ENCODE measurements around the gene ZNF789.
"Not testable (repeated sequence)": the region's sequence is repeated elsewhere in the genome, so short reads cannot be mapped to it uniquely, and the experiment has no call there.

ZNF789 gene

DNA sequence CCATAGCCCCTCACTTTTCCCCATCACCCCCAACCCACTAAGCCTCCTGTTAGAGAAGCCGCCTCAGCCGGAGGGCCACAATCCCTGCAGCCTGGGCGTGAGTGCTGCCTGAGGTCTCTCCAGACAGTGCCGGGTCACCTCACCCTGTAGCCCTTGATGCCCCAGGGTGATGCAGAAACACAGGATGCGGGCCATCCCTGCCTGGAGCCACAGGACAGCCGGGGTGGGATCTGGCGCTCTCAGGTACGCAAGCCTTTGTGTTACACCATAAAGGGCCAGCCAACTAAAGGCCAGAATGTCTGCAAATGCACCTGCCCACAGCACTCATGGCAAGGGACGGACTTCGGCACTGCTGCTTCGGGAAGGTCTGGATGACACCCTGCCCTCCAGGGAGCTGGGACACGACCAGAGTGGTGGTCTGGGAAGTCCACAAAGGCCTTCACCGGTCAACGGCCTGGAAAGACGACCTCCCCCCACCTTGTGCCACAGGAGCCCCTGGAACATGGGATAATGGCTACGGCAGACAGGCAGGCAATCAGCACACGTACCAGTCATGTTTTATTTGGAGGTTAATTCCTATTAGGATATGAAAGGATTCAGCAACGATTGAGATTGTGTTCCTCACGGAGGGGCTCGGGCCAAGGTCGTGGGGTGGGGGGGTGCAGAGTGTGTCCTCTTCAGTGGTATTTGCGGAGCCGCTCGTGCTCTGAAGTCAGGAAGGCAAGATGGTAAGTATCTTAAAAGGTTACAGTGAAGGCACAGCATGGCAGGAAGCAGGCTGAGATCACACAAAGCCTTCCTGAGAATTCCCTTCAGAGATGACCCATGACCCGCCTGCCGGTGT, 14.8 kb upstream of the ZNF789 start:
- DNase-seq, result no peak

DNA sequence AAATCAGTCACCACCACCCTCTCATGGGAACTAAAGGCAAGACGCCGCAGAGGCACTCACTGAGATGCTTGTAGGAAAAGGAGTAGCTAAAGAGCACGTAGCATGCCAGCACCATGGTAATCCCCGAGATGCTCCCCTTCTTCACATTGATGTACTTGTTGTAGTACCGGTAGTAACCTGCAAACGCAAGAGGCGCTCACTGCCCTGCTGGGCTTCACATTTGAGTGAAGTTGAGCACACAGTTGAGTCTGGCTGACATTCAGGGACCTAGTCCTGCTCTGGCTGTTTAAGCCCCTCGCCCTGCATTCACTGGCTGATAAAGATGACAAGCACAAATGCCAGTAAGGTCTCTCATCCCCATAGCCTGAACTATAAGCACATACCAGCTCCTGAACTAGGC, 13.6 kb upstream of the ZNF789 start:
- no peak for DNase-seq

DNA sequence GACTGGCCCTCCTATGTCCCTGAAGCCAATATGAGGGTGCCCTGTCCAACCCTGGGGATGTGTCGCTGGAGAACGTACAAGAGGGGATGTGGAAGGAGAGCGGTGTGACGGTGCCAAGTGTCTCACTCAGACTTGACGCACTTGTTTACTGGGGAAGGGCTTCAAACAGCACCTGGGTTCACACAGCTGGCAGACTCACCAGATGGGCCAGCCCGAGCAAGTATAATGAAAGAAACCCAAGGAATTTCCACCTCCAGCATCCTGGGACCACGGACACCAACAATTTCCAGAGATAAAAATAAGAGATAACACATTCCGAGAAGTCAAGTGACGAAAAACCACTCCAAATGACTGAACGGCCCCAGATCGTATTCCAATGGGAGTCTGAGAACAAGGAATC, 12.0 kb upstream of the ZNF789 start:
- DNase-seq, result no peak

DNA sequence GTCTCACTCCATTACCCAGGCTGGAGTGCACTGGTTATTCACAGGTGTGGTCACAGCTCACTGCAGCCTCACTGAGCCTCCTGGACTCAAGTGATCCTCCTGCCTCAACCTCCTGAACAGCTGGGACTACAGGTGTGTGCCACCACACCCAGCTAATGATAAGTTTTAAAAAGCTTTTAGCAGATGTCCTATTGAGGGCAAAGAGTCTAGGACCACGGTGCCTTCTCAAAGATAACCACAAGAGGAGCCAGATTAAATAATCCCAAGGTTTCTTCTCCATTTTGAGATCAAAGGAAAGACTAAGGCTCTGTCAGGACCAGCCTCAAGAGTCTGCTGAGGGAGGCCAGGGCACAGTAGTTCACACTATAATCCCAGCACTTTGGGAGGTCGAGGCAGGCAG, 11.5 kb upstream of the ZNF789 start:
- no peak for DNase-seq

DNA sequence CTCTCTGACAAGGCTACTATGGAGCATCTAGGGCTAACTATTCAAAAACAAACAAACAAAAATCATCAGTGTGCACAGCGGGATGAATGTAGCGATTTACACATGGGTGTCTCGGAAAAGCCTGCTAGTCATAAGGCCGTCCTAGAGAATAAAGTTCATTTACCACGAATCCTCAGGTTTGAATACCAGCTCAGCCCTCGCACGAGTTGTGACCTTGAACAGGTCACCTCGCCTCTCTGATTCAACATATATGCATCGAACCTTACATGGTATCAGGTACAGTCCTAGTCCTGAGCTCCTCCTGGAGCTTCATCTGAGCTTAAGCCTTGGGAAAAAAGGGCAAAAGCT, 7.3 kb upstream of the ZNF789 start:
- DNase-seq, result no peak

DNA sequence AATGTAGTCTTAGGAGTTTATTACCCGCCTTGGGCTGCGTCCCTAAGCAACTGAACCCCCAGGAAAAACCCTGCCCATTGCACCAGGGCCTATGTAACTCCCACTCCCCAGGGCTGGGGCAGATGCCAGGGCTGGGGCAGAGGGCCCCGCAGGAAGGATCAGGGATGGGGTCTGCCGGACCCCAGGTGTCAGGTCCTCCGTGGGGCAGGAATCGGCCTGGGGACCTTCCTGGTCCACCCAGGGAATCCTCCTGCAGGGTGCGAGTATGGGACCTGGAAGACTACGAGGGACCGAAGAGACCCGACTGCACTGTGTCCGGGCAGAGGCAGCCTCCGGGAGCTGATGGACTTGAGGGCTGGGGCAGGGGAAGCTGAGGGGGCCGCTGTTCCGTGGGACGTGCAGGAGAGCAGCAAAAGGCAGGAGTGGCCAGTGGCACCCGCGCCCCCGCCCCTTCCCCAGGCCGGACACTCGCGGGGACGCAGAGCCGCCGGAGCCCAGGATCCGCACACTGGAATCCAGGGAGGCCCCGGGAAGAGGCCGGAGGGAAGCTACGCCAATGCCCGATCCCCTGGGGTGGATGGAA, 4.3 kb upstream of the ZNF789 start:
- no peak for DNase-seq

DNA sequence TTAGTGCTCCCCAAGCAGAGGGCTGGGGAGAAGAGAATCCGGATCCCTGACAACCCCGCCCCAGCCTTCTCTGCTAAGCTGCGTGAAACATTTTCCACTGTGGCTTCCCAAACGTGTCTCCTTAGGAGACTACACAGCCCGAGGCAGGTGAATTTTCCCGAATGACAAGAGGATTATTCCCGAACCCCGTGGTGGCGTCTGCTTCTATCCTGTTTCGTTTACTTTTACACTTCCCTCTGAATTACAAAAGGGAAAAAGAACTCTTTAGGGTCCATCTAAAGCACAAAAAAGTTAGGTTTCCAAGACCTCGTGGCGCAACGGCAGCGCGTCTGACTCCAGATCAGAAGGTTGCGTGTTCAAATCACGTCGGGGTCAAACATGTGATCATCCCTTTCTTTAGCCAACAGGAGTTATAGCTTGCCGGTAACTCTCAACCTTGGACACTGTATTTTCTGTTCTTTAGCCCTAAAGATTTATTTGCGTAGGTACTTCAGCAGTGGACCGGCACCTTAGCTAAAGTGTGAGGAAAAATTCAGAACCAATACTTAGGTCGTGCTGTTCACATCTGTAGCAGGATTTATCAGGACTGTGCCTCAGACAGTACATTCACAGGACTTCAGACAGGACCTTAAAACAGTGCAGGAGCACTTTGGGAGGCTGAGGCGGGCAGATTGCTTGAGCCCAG, 3.2 kb upstream of the ZNF789 start:
- DNase-seq, result no peak

DNA sequence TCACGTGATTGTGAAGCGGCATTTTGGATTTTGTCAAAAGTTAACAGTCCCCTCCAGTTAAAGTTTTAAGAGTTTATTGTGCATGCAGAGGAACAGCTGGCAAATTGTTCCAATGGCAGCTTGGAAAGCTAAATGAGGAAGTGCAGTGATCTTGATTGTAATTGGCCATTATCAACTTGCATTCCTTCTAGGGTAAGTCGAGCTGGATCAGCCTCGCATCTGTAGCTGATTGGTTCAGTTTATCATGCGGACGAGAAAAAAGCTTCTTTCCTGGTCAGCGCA, 566 bp downstream of the ZNF789 start:
- DNase-seq, result no peak

DNA sequence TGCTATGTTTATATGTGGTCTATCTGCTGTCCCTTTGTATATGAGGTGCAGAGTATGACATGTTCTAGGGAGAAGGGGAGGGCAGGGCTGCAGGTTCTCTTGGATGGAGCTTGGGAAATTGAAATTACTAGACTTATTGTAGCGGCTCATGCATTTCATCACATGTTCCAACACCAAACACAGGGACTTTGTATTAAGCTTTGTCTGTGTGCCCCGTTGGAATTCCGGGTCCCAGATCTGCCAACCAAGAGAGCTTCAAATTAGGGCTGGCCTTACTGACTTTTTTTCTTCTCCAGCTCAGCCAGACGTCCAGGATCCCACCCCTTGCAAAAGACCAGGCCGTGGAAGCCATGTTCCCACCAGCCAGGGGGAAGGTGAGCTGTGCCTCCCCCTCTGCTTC, 3.4 kb downstream of the ZNF789 start:
- DNase-seq, result no peak

DNA sequence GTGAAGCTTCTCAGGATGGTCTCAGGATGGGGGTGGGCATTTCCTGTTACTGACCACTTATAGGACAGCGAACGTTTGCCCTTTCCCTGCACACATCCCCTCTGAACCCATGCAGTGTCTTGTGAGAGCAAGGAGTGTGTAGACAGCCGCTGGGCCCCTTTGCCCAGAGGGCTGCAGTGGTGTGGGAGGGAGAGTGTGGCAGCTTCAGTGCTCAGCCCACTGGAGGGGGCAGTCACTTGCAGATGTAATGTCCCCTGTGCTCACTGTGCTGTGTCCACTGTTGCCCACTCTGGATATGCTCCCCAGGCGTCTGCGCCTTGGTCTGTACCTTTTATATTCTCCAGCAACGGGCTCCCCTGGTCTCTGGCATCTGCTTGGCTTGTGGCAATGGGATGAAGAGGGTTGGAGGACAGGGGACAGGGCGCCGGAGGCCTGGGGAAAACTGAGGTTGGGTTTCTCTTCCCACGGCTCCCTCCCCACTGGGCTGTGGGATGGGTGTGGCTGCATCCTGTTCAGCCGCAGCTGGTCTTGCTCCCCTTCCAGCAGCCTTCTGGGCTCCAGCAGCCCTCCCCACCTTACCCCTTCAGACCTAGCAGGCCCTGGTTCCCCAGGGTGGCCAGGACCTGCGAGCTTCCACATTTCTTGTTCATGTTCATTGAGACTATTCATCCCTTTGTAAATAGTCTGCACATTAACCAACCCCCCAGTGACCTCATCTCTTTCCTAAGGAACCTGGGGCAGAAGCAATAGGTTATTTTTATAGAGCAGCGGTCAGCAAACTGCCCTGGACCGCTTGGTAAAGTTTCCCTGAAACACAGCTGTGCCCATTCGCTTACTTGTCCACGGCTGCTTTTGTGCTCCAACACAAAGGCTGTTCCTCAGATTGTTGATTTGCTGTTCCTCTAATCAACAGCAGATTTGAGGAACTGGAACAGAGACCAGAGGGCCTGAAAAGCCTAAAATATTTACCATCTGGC, 6.1 kb downstream of the ZNF789 start:
- DNase-seq, result no peak

DNA sequence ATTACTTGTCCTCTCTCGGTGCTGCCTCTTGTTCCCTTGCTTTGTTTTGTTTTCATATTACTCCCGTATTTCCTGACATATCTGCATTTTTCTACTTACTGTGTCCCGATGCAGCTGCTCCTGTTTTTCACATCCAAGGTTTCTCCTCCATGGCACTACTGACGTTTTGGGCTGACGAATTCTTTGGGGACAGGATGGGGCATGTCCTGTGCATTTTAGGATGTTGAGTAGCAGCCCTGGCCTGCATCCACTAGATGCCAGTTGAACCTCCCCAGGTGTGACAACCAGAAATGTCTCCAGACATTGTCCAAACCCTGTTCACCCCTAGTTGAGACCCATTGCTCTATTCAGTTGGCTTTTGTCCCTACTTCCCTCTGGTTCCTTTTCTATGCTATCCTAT, 12.4 kb downstream of the ZNF789 start:
- no peak for DNase-seq

DNA sequence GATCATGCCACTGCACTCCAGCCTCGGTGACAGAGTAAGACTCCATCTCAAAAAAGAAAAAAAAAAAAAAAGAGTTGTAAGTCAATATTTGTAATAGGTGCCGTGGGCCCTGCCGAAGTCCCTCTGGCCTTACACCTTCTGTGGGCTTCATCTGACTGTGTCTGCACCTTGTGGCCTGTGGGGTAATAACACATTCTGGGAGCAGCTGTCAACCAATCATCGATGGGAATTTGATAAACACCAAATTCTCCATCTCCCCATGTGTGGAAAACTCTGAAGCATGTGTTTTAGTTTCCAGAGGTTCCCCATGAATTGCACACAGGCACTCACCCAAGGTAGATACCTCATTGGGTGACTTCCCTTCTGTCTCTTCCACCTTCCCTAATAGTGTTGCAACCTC, 16.5 kb downstream of the ZNF789 start:
- DNase-seq, result no peak

DNA sequence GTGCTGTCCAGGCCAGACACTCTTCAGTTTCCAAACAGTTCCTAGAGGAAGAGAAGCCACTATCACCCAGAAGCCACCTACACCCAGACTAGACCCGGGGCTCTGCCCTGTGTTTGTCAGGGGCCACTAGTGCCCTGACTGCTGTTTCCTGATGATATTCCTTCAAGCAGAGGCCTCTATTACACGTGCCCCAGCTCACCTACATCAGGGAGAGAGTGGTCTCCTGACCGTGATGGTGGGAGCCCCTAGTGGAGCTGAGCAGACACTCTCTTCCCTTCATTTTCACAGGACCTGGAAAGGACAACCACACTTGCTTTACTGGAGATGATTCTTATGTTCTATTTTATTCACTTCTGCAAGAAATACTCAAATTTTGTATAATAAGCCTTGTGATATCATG, 18.2 kb downstream of the ZNF789 start:
- DNase-seq, result no peak

DNA sequence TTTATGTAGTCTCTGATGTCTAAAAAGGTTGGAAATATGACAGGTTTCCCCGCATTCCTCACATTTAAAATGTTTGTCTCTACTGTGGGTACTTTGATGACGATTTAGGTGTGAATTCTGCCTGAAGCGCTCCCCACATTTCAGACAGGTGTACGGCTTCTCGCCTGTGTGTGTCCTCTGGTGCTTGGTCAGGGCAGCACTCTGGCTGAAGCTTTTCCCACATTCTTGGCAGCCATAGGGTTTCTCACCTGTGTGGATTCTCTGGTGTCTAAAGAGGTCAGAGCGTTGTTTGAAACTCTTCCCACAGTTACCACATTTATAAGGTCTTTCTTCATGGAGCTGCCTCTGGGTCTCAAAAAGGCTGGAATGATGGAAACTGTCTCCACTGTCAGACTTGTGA, 21.1 kb downstream of the ZNF789 start:
- DNase-seq, result no peak

DNA sequence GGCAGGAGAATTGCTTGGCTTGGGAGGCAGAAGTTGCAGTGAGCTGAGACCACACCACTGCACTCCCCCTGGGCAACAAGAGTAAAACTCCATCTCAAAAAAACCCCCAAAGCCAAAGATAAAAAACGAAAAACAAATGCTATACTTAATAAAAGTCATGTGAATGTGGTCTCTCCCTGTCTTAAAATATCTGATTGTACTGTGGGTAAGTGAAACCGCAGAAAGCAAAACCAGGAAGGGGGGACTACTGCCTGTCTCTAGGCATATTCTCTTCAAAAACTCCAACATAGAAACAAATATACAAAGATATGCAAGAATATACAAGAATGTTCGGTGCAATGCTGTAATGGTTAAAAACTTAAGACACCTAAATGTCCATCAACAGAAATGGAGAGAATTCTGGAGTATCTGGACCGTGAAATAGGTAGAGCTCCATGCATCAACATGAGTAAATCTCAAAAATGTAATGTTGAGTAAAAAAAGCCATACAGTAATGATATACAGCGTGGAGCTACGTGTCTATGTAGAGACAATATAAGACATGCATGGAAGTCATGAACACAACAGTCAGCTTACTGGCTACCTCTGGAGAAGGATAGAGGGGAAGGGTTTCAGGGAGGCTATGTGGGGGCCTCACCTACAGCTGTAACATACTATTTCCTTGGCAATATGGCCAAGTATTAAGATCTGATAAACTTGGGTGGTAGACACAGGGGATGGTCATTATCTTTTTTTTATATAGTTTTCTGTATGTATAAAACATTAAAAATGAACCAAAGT, 25.3 kb downstream of the ZNF789 start:
- no peak for DNase-seq

DNA sequence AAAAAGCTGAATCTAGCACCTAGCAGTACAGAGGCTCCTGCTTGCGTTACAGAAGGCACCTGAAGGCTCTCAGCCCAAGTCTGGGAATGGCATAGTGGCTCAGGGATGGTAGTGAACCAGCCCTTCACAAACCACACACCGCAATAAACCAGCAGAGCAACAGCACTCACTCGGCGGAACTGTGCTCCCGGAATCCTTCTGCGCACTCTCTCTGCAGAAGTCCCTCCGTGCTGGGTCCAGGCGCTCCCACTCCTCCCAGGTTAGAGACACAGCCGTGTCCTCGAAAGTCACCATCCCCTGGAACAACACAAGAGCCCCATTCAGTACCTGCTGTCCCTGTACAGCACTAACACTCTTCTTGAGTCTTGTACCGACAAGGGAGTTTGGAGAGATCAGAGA, 25.9 kb downstream of the ZNF789 start:
- no peak for DNase-seq

DNA sequence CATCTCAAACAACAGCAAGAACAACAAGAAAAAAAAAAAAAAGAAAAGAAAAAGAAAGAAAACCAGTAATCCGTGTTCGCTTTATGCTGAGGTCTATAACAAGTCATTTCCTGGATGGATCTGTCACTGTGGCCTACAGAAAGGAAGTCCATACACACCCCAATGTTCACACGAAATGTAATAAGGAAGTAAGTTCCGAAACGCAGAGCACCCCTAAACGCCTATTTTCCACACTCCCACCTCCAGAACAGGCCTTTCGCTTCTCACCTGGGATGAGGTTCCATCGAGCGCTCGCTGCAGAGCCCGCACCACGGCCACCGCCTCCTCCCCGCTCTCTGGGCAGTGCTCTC, 26.7 kb downstream of the ZNF789 start:
- no peak for DNase-seq

DNA sequence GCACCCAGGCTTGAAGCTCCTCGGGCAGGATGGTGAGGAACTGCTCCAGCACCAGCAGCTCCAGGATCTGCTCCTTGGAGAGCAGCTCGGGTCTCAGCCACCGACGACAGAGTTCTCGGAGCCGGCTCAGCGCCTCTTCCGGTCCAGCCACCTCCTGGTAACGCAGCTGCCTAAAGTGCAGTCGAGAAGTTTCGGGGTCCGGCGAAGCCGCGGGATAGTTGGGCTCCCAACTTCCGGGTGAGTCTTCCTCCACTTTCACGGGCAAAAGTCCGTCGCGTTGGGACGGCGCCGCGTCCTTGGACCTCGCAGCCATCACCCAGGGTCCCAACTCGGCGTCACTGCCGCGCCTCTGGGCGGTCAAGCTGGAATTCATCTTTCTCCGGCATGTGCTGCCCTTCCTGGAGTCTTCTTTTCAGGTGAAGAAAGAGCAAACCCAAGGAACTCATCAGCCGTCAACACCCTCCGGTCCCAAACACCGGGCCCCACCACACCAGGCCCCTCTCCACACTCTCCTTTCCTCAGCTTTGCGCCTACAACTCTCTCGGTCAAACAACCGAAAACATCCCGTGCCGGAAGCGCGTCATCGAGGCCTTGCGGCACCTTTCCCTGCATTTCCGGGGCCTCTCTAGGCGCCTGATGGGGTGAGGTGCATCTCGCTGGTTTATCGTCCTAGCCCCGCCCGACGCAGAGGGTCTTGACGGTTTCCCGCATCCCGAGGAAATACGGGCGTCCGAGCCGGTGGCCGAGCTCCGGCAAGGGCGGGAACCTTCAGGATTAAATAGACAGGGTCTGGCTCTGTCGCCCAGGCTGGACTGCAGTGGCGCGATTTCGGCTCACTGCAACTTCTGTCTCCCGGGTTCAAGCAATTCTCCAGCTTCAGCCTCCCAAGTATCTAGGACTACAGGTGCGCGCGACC, 27.3 kb downstream of the ZNF789 start, which contains the start of gene ZNF394:
TSS of gene ZNF394 (minus strand) at position 561 of the 916 bp plus-strand sequence. CDS start at position 373, 188 bp downstream.
- peak; percentile 90 for DNase-seq

DNA sequence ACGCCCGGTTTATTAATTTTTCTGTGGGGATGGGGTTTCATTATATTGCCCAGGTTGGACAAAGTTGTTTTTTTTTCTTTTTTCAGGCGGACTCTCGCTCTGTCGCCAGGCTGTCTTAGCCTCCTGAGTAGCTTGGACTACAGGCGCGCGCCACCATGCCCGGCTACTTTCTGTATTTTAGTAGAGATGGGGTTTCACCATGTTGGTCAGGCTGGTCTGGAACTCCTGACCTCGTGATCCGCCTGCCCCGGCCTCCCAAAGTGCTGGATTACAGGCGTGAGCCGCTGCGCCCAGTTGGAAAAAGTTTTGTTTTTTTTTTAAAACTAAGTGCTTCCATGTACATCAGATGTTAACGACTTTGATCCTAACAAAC, 27.9 kb downstream of the ZNF789 start:
- no peak for DNase-seq

DNA sequence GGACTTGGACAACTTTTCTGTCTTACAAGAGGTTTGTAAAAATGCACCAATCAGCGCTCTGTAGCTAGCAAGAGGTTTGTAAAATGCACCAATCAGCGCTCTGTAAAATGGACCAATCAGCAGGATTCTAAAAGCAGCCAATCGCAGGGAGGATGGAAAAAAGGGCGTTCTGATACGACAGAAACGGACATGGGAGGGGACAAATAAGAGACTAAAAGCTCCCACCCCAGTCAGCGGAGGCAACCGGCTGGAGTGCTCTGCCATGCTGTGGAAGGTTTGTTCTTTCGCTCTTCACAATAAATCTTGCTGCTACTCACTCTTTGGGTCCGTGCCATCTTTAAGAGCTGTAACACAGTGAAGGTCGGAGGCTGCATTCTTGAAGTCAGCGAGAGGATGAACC, 28.5 kb downstream of the ZNF789 start:
- not testable (repeated sequence) for DNase-seq

DNA sequence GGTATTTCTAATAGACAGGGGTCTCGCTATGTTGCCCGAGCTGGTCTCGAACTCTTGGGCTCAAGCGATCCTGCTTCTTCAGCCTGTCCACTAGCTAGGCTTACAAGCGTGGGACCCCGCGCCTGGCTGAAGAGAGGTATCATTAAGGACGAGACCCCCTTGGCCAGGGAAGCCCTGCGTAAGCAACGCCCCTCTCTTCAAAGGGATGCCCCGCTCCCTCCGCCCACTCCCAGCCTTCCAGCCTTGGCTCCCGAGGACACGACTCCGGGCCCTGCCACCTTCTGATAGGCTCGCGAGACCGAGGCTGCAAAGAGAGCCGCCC, 31.6 kb downstream of the ZNF789 start:
- no peak for DNase-seq

Measured in right kidney (tissue), 1 donor.